Measurements from ENCODE around the gene DDIT4. TPM values are rescaled to one million over a fixed set of nuclear protein-coding genes. Genes with fewer than 3 reads are reported as not detected.
A peak's percentile ranks its signal among the peaks of the same experiment; 100 is the strongest.

The DDIT4 gene
- polyA plus RNA-seq, 1 experiment, result 103 TPM

GRCh38 chr10:72308320-72308987 is 34.7 kb downstream of the DDIT4 start:
- POLR2A ChIA-PET, result interaction anchor here (0.6 to 1.9 kb wide), 5 partner anchors 11 to 386 kb away, joined by 3 to 9 read pairs (median 4); no protein-coding TSS in a partner anchor
- CTCF ChIA-PET, result interaction anchor here (0.7 to 2.4 kb wide), 2 partner anchors 13 to 29 kb away, joined by 3 to 8 read pairs; no protein-coding TSS in a partner anchor
- no peaks in the 10 kb centered on the region for H3K9me3 ChIP-seq (ENCODE audit: control insufficient read depth, insufficient read depth, low read length)
- DNase-seq (ENCODE audit: low read depth, low spot score), result no peak
- TF ChIP-seq, protein P1, sequence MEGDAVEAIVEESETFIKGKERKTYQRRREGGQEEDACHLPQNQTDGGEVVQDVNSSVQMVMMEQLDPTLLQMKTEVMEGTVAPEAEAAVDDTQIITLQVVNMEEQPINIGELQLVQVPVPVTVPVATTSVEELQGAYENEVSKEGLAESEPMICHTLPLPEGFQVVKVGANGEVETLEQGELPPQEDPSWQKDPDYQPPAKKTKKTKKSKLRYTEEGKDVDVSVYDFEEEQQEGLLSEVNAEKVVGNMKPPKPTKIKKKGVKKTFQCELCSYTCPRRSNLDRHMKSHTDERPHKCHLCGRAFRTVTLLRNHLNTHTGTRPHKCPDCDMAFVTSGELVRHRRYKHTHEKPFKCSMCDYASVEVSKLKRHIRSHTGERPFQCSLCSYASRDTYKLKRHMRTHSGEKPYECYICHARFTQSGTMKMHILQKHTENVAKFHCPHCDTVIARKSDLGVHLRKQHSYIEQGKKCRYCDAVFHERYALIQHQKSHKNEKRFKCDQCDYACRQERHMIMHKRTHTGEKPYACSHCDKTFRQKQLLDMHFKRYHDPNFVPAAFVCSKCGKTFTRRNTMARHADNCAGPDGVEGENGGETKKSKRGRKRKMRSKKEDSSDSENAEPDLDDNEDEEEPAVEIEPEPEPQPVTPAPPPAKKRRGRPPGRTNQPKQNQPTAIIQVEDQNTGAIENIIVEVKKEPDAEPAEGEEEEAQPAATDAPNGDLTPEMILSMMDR (IDR thresholded peaks at IDR 0.05; ENCODE audit: low read depth, low read length), result no peak
- H3K4me3 ChIP-seq (ENCODE audit: low read depth, low read length), result no peak overlapping the region
- H3K27ac ChIP-seq (ENCODE audit: low read depth, low read length), result peak overlapping the region; percentile 73
- no peaks in the 10 kb centered on the region for H3K27me3 ChIP-seq (ENCODE audit: control insufficient read depth, insufficient read depth, low read length)

DNA sequence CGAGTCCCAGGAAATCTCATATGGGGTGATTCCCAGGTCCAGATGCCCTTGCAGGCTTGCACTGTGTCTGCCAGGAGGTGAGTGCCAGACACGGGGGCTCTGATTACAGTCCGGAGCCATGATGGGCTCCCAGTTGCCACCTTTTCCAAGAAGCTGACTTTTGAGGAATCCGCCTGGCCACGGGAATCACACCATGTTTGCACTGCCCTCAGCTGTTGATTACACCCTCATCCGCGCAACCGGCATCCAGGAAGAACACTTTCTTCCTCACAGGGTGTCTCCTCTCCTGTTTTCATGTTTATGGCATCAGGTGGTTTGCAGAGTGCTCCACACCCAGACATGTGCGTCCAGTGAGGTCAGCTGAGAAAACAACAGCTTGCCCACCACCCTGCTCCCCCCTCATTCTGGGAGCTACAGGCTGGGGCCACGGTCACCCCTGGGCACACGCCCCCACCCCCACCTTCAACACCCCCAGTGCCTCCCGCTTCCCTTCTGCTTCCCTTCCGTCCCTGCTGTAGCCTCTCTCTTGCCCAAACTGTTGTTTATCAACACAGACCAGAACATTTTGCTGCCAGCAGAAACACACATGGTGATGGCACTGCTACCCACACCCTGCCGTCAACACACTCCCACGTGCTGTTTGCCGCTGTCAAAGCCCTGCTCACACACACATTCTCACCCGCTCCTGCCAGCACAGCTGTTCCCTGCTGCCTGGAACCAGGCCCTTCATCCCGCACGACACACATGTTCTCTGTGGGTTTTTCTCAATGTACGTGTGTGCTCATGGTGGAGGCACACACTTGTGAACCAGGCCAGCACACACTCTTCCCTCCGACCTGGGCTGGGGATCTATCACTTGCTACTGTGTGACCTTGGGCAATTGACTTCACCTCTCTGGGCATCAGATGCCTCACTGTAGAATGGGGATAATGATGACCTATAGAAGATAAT is 35.8 kb downstream of the DDIT4 start:
- no peak overlapping the region for H3K27ac ChIP-seq (ENCODE audit: low read depth, low read length)
- no peak overlapping the region for H3K4me3 ChIP-seq (ENCODE audit: low read depth, low read length)
- no peaks in the 10 kb centered on the region for H3K27me3 ChIP-seq (ENCODE audit: control insufficient read depth, insufficient read depth, low read length)
- ChIA-PET CTCF (interaction anchor here (0.5 to 2.4 kb wide), 3 partner anchors 12 to 36 kb away, joined by 3 to 8 read pairs (median 4); partner anchors contain the start of gene DDIT4), POLR2A (interaction anchor here (0.6 to 1.9 kb wide), 3 partner anchors 11 to 345 kb away, joined by 4 to 9 read pairs (median 4); no protein-coding TSS in a partner anchor)
- H3K9me3 ChIP-seq (ENCODE audit: control insufficient read depth, insufficient read depth, low read length), result no peaks in the 10 kb centered on the region
- DNase-seq (ENCODE audit: low read depth, low spot score), result no peak
- TF ChIP-seq, protein P1 (IDR thresholded peaks at IDR 0.05; ENCODE audit: low read depth, low read length), result no peak

DNA sequence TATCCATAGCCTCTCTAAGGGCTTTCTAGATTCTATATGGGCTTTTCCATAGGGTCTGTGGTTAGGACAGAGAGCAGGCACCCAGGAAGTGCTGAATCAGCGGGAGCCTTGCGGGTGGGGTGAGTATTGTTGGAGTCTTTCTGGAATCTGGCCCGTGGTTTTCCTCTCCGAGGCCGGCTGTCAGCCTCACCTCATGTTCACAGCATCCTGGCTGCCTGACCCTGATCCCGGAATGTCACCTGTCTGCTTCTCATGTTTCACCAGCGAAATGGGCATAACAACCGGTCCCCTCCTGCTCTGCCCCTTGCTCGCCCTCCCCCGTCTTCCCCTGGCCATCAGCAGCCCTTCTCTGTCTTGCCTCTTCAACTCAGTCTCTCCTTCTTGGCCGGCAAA is 36.5 kb downstream of the DDIT4 start:
- H3K27me3 ChIP-seq (ENCODE audit: control insufficient read depth, insufficient read depth, low read length), result no peaks in the 10 kb centered on the region
- H3K4me3 ChIP-seq (ENCODE audit: low read depth, low read length), result no peak overlapping the region
- ChIA-PET POLR2A (no interaction called here), CTCF (no interaction called here)
- DNase-seq (ENCODE audit: low read depth, low spot score), result no peak
- no peaks in the 10 kb centered on the region for H3K9me3 ChIP-seq (ENCODE audit: control insufficient read depth, insufficient read depth, low read length)
- TF ChIP-seq, protein P1 (IDR thresholded peaks at IDR 0.05; ENCODE audit: low read depth, low read length), result no peak
- no peak overlapping the region for H3K27ac ChIP-seq (ENCODE audit: low read depth, low read length)

- TF ChIP-seq, protein P1 (IDR thresholded peaks at IDR 0.05; ENCODE audit: low read depth, low read length), result no peak
- H3K27ac ChIP-seq (ENCODE audit: low read depth, low read length), result no peak overlapping the region
- DNase-seq (ENCODE audit: low read depth, low spot score), result no peak
- no peaks in the 10 kb centered on the region for H3K27me3 ChIP-seq (ENCODE audit: control insufficient read depth, insufficient read depth, low read length)
- H3K4me3 ChIP-seq (ENCODE audit: low read depth, low read length), result no peak overlapping the region
- H3K9me3 ChIP-seq (ENCODE audit: control insufficient read depth, insufficient read depth, low read length), result no peaks in the 10 kb centered on the region
- POLR2A ChIA-PET, result no interaction called here
- CTCF ChIA-PET, result no interaction called here
Observed at GRCh38 chr10:72310636-72311035, 36.9 kb downstream of the DDIT4 start.
